Endometrial microvascular endothelial cells (primary cell): ENCODE measurements around the gene DDIAS. TPM values are rescaled to one million over a fixed set of nuclear protein-coding genes. Genes with fewer than 3 reads are reported as not detected.

ENCODE experiments used
- in situ Hi-C: cut with HindIII; loops from 2 replicates; pipeline ENCODE4 v1.10.0; 2017; ENCODE audit warnings: low sequenced_read_pairs, low pct_unique_long_range_greater_than_20kb; ENCODE audit errors: inconsistent ontology term
- total RNA-seq: library from RNA; depleted of rRNA; stranded (reverse); fragments of >200 nt; gene quantifications from one replicate; pipeline ENCODE4 v1.2.3, GENCODE V29; 2015; ENCODE audit errors: inconsistent ontology term

Gene DDIAS
- total RNA-seq, 1 donor from 2014 or later: 18.9 TPM

- in situ Hi-C loops: no loop called here
Measured at GRCh38 chr11:82980947-82981346, 79.4 kb downstream of the DDIAS start.

- in situ Hi-C loops: no loop called here
Measured at GRCh38 chr11:82981852-82982251, 80.3 kb downstream of the DDIAS start.

Other genes starting within 250 kb of the DDIAS start
- not detected for gene FAM181B, start 167.9 kb upstream of the DDIAS start, total RNA-seq
- 55.9 TPM for gene PRCP, start 1.3 kb upstream of the DDIAS start, total RNA-seq
- 4.2 TPM for gene RAB30, start 170.2 kb downstream of the DDIAS start, total RNA-seq